ENCODE measurements around the gene ZNF618. TPM values are rescaled to one million over a fixed set of nuclear protein-coding genes. Genes with fewer than 3 reads are reported as not detected.

The ZNF618 gene
- total RNA-seq, 2 donors from 2014 or later = 2.5 to 3.3 TPM

- ATAC-seq (no peak), DNase-seq (no peak)
- intact Hi-C loops (cut with DNase I, micrococcal nuclease) = no loop called here
These were observed 214.7 kb downstream of the ZNF618 start for GRCh38 chr9:114090798-114091197.

- intact Hi-C loops (cut with DNase I, micrococcal nuclease) = no loop called here
- no peak for ATAC-seq
- DNase-seq = no peak
These were observed 215.6 kb downstream of the ZNF618 start for GRCh38 chr9:114091711-114092110.

- no peak for DNase-seq
- ATAC-seq = no peak
- intact Hi-C loops (cut with DNase I, micrococcal nuclease) = no loop called here
These were observed 216.2 kb downstream of the ZNF618 start for GRCh38 chr9:114092336-114092735.

DNA sequence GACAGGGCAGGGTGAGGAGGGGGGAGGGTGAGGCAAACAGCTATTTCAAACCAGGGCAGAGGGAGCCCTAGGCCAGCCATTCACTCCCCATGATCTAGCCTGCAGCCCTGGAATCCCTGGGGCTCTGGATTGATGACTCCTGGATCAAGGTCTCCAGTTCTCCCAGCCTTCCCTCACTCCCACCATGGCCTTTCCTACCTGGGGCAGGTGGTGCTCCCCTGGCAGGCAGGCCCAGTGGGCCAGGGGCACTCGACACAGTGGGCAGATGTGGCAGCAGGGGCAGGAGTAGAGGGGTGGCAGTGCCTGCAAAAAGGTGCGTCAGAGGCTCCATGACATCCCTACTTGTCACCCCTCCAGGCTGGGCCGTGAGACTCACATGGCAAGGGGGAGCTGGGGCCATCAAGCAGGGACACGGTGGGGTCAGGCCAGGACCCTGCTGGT is 216.9 kb downstream of the ZNF618 start:
- intact Hi-C loops (cut with DNase I, micrococcal nuclease) = no loop called here
- ATAC-seq (no peak), DNase-seq (no peak)

DNA sequence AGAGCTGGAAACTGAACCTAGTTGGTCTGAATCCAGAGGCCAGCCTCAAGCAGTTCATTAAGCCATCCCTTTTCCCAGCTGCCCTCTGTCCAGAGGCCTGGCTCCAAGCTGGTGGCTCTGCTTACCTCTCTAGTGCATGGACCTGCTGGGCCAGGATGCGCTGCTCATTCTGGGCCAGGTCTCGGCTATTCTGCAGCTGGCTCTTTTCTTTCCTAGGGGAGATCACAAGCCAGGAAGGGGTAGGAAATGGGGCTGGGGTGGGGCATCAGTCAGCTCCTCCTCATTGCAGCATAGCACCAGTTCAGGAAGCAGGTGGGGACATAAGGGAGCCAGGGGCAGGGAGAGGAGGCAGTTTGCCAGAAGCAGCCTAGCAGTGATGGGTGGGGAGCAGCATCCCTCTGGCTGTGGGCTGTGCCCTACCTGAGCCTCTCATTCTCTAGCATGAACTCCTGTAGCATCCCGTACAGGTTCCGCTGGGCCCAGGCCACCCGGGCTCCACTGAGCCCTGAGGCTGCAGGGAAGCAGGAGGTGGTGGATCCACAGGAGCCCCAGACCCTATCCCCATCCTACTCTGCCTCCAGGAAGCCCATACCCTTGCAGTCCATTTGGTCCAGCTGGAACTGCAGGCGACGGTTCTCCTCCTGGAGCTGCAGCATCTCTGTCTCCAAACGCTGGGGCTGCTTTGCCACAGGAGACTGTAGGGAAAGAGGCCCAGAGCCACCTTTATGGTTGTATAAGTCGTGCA is 217.8 kb downstream of the ZNF618 start:
- ATAC-seq (no peak), DNase-seq (no peak)

GRCh38 chr9:114094971-114095370 is 218.9 kb downstream of the ZNF618 start:
- ATAC-seq (no peak), DNase-seq (no peak)
- intact Hi-C loops (cut with DNase I, micrococcal nuclease) = no loop called here

More for the DNA sequence above, 217.8 kb downstream of the ZNF618 start:
- intact Hi-C loops (cut with DNase I, micrococcal nuclease) = no loop called here

DNA sequence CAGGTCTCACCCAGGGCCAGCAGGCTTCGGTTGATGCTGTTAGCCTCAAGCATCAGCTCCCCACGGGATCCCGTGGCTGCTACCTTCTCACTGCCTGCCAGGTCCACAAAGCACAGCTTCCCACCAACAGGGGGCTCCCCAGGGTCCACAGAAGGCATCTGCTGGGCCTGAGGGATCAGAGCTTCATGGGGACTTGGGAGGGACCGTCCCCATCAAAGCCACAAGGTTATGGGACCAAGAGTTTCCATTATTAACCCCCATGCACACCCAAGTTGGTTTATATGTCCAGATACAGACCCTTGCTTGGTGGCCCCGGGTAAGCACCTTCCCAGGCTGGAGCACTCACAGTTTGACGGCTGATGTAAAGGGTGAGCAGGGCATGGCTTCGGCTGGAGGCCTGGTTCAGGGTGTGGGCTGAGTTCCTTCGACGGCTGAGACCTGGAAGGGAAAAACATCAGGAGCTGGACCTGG is 220.0 kb downstream of the ZNF618 start:
- DNase-seq = no peak
- intact Hi-C loops (cut with DNase I, micrococcal nuclease) = no loop called here
- ATAC-seq = no peak

- ATAC-seq (peak; percentile 12), DNase-seq (no peak)
- intact Hi-C loops (cut with DNase I, micrococcal nuclease) = no loop called here
These were observed 220.9 kb downstream of the ZNF618 start for GRCh38 chr9:114096866-114097612.

- DNase-seq = peak; percentile 66 to 78
- ATAC-seq = peak; percentile 33
- intact Hi-C loops (cut with DNase I, micrococcal nuclease) = no loop called here
These were observed 221.5 kb downstream of the ZNF618 start for GRCh38 chr9:114097613-114098020.

- peak; percentile 83 for ATAC-seq
- intact Hi-C loops (cut with DNase I, micrococcal nuclease) = no loop called here
- DNase-seq = peak; percentile 86 to 87
These were observed 222.2 kb downstream of the ZNF618 start for GRCh38 chr9:114098021-114098935.

GRCh38 chr9:114098936-114099668 is 223.0 kb downstream of the ZNF618 start, which contains the start of gene KIF12:
TSS of gene KIF12 (minus strand) at chr9:114099292. CDS start at chr9:114099276, 16 bp downstream.
- intact Hi-C loops (cut with DNase I, micrococcal nuclease) = no loop called here

DNA sequence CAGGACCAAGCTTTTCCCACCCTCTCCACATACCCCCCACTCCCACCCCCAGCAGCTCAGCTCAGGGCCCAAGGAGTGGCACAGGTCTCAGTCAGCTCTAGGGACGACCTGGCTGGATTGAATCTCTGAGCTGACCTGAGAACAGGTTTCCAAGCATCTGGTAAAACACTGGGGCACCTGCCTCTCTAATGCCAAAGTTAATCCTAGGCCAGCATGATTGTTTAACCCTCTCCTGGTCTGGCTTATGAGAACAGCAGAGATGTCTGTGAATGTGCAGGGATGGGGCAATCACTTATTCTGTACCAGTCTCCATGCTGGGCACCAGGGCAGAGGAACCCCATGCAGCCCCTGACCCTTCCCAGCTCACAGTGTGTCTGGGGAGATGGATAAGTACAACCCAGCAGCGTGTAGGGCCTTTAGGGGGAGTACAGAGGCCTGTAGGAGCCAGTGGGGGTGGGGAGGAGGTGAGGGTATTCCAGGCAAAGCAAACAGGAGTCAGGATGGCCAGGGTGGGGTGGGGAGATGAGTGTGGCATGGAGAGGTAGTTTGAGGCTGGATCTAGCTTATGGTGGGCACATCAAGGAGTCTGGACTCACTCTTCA is 223.7 kb downstream of the ZNF618 start:
- no peak for DNase-seq
- ATAC-seq = no peak
- intact Hi-C loops (cut with DNase I, micrococcal nuclease) = no loop called here

More at GRCh38 chr9:114098936-114099668, 223.0 kb downstream of the ZNF618 start, which contains the start of gene KIF12:
- ATAC-seq (peak; percentile 50), DNase-seq (peak; percentile 59 to 63)

DNA sequence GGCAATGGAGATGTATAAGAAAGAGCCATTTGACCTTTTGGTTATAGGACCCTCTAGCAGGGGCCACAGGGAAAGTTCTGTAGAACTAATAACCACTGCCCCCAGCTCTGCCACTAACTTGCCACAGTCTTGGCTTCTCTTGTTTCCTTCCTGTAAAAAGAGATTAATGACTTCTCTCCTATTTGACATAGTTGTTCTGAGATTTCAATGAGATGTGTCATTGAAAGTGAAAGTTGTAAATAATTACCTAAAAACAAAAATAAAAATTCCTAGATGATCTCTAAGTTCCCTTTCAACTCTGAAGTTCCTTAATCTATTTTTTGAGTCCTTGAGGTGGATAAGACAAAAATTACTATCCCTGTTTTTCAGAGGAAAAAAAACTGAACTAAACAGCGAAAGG is 224.4 kb downstream of the ZNF618 start:
- intact Hi-C loops (cut with DNase I, micrococcal nuclease) = no loop called here
- no peak for DNase-seq
- no peak for ATAC-seq

GRCh38 chr9:114102484-114102883 is 226.4 kb downstream of the ZNF618 start:
- intact Hi-C loops (cut with DNase I, micrococcal nuclease) = no loop called here
- DNase-seq (no peak), ATAC-seq (no peak)

DNA sequence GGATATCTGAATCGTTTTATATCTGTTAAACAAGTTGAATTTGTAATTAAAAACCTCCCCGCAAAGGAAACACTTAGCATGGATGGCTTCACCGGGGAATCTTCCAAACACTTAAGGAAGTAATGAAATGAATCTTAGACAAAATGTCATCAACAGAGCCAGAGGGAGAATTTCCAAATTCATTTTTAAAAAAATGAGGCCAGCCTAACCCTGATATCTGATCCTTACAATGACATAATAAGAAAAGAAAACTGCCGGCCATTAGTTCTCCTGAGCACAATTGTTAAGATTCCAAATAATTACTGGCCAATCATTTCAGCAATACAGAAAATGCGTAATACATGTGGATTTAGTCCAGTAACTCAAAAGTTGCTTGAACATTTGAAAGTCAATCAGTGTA is 229.1 kb downstream of the ZNF618 start:
- DNase-seq (no peak), ATAC-seq (no peak)
- intact Hi-C loops (cut with DNase I, micrococcal nuclease) = loop anchor here in 1 of 2 donors (5.0 kb wide), 1 partner anchor 187 kb away; no protein-coding TSS in a partner anchor

Data from left colon (tissue), 2 donors.